GM10248 (cell line): Measurements from ENCODE around the gene USP12.

ENCODE experiments used
- CTCF ChIA-PET: fragments of 300-600 bp; sonication (Branson Sonifier 250); formaldehyde crosslinking; extraction: SDS; loops from one replicate; lab custom pipeline; 2021; ENCODE audit warnings: antibody characterized with exemption; lab: Yijun Ruan, JAX
- POLR2A ChIA-PET: fragments of 350-650 bp; sonication (Branson Sonifier 250); formaldehyde crosslinking; extraction: SDS; loops from one replicate; lab custom pipeline; 2020; ENCODE audit warnings: antibody characterized with exemption; lab: Yijun Ruan, JAX
- DNase-seq: peaks from one replicate; pipeline ENCODE4 v3.0.0; 2012; ENCODE audit errors: extremely low spot score
- CTCF ChIP-seq: IDR thresholded peaks from 2 replicates; pipeline ENCODE4 v1.5.1; 2012; ENCODE audit warnings: mild to moderate bottlenecking, low read depth; ENCODE audit errors: extremely low read depth, missing control alignments, control extremely low read depth

USP12 gene

GRCh38 chr13:27140060-27140459 is 31.6 kb downstream of the USP12 start:
- DNase-seq = no peak
- TF ChIP-seq CTCF = no peak
- CTCF ChIA-PET = no interaction called here

GRCh38 chr13:27139565-27139964 is 32.0 kb downstream of the USP12 start:
- ChIA-PET CTCF (interaction anchor here (1.5 kb wide), 1 partner anchor 24 kb away, joined by 3 read pairs; no protein-coding TSS in a partner anchor), POLR2A (no interaction called here)
- no peak for TF ChIP-seq CTCF
- no peak for DNase-seq

More at GRCh38 chr13:27140060-27140459, 31.6 kb downstream of the USP12 start:
- POLR2A ChIA-PET = no interaction called here

- POLR2A ChIA-PET = no interaction called here
- CTCF ChIA-PET = interaction anchor here (1.5 kb wide), 1 partner anchor 25 kb away, joined by 3 read pairs; no protein-coding TSS in a partner anchor
- no peak for TF ChIP-seq CTCF
- no peak for DNase-seq
Measured at GRCh38 chr13:27138457-27139093, 33.0 kb downstream of the USP12 start.

GRCh38 chr13:27137759-27138158 is 33.9 kb downstream of the USP12 start:
- DNase-seq = no peak
- CTCF ChIA-PET = no interaction called here
- POLR2A ChIA-PET = no interaction called here
- no peak for TF ChIP-seq CTCF

GRCh38 chr13:27135023-27135422 is 36.6 kb downstream of the USP12 start:
- CTCF ChIA-PET = interaction anchor here (1.4 kb wide), 1 partner anchor 21 kb away, joined by 3 read pairs; no protein-coding TSS in a partner anchor
- POLR2A ChIA-PET = interaction anchor here (0.6 kb wide), 1 partner anchor 10 kb away, joined by 3 read pairs; no protein-coding TSS in a partner anchor
- TF ChIP-seq CTCF = no peak
- DNase-seq = no peak

- ChIA-PET POLR2A (interaction anchor here (0.6 kb wide), 1 partner anchor 12 kb away, joined by 3 read pairs; no protein-coding TSS in a partner anchor), CTCF (interaction anchor here (0.9 to 5.0 kb wide), 5 partner anchors 10 to 148 kb away, joined by 3 to 24 read pairs (median 4); no protein-coding TSS in a partner anchor)
- TF ChIP-seq CTCF = no peak
- DNase-seq = no peak
Measured at GRCh38 chr13:27133889-27134288, 37.7 kb downstream of the USP12 start.
